Panc1 (cell line): ENCODE results near the gene RBPMS2. TPM values are rescaled to one million over a fixed set of nuclear protein-coding genes. Genes with fewer than 3 reads are reported as not detected.

ENCODE experiments used
- ATAC-seq: fragments of 200-7000 bp; cut with Tn5 transposase; 2 replicates; pipeline ENCODE4 v1.9.1; 2020; ENCODE audit warnings: mild to moderate bottlenecking, moderate library complexity
- BruUV-seq: library from RNA; stranded (reverse); fragments of 400-500 nt; replicated peaks from 2 replicates; lab custom pipeline; 2021; lab: Mats Ljungman, UMichigan
- CTCF ChIA-PET: fragments of 300-600 bp; sonication (Branson Sonifier 250); formaldehyde crosslinking; loops from one replicate; lab custom pipeline; 2022; ENCODE audit warnings: antibody characterized with exemption; lab: Charles Lee
- POLR2A ChIA-PET: fragments of 300-600 bp; sonication (Branson Sonifier 250); formaldehyde crosslinking; loops from one replicate; lab custom pipeline; 2022; ENCODE audit warnings: antibody characterized with exemption; lab: Charles Lee
- DNase-seq: peaks from one replicate; pipeline ENCODE4 v3.0.0-alpha.2; 2010; ENCODE audit warnings: low read depth, low spot score
- H3K27ac ChIP-seq: 2 replicates; pipeline ENCODE4 v1.5.1; 2011; ENCODE audit warnings: mild to moderate bottlenecking, low read length, inconsistent platforms
- H3K27me3 ChIP-seq: fragments of 200-500 bp; sonication (Bioruptor generic); 2 replicates; pipeline ENCODE4 v1.6.0; 2014; ENCODE audit warnings: low read length, inconsistent platforms; ENCODE audit not compliant: control insufficient read depth, insufficient read depth
- H3K36me3 ChIP-seq: fragments of 200-500 bp; sonication (Bioruptor generic); 2 replicates; pipeline ENCODE4 v1.5.1; 2014; ENCODE audit warnings: inconsistent platforms, mild to moderate bottlenecking, low read length, moderate library complexity; ENCODE audit not compliant: control insufficient read depth, insufficient read depth
- H3K4me1 ChIP-seq: 2 replicates; pipeline ENCODE4 v1.5.1; 2011; ENCODE audit warnings: inconsistent platforms, mild to moderate bottlenecking, low read length, moderate library complexity; ENCODE audit not compliant: control insufficient read depth, insufficient read depth
- H3K4me3 ChIP-seq, 2 experiments: 2 replicates each; pipeline ENCODE4 v1.5.1; 2011 to 2012; ENCODE audit warnings: low read depth in 2 of 2, low read length in 2 of 2, mild to moderate bottlenecking in 2 of 2, inconsistent platforms in 1 of 2, moderate library complexity in 1 of 2
- H3K9me3 ChIP-seq: fragments of 200-500 bp; sonication (Bioruptor generic); 2 replicates; pipeline ENCODE4 v1.5.1; 2014; ENCODE audit warnings: low read depth, mild to moderate bottlenecking, inconsistent platforms, low read length, moderate library complexity; ENCODE audit not compliant: control insufficient read depth, insufficient read depth
- POLR2AphosphoS5 ChIP-seq: IDR thresholded peaks from 2 replicates; pipeline ENCODE4 v1.6.1; 2012; ENCODE audit warnings: mild to moderate bottlenecking, low read depth, low read length, moderate library complexity
- SIN3A ChIP-seq: IDR thresholded peaks from 2 replicates; pipeline ENCODE4 v1.6.1; 2012; ENCODE audit warnings: low read depth, mild to moderate bottlenecking, low read length, moderate library complexity, borderline replicate concordance; ENCODE audit not compliant: insufficient read depth
- TCF7L2 ChIP-seq: IDR thresholded peaks from 2 replicates; pipeline ENCODE4 v1.6.1; 2011; ENCODE audit warnings: mild to moderate bottlenecking, low read depth, low read length, inconsistent platforms
- in situ Hi-C: cut with HindIII; loops from 2 replicates; pipeline ENCODE4 v1.10.0; 2016; ENCODE audit warnings: low sequenced_read_pairs, low pct_unique_long_range_greater_than_20kb
- intact Hi-C: fragments of 100-400 bp; cut with micrococcal nuclease; formaldehyde crosslinking; loops from one replicate; pipeline ENCODE4 v1.10.0; 2022; ENCODE audit not compliant: unreplicated experiment
- total RNA-seq: library from RNA; stranded (reverse); gene quantifications from one replicate; pipeline ENCODE4 v1.2.1, GENCODE V29; 2021; ENCODE audit not compliant: unreplicated experiment
- TF ChIP-seq, protein P1 (sequence below), 2 experiments: IDR thresholded peaks; 2 replicates each; pipeline ENCODE4 v1.6.1; 2011 to 2012; ENCODE audit warnings: low read depth in 2 of 2, control low read depth in 1 of 2, low read length in 1 of 2, mild to moderate bottlenecking in 1 of 2, moderate library complexity in 1 of 2; ENCODE audit not compliant: insufficient read depth in 1 of 2
- TF ChIP-seq, protein P2 (sequence below): fragments of 450-650 bp; IDR thresholded peaks from 2 replicates; pipeline ENCODE4 v1.5.1; 2017; ENCODE audit warnings: mild to moderate bottlenecking

Gene RBPMS2
- total RNA-seq, 1 experiment from 2014 or later, result 33.7 TPM

DNA sequence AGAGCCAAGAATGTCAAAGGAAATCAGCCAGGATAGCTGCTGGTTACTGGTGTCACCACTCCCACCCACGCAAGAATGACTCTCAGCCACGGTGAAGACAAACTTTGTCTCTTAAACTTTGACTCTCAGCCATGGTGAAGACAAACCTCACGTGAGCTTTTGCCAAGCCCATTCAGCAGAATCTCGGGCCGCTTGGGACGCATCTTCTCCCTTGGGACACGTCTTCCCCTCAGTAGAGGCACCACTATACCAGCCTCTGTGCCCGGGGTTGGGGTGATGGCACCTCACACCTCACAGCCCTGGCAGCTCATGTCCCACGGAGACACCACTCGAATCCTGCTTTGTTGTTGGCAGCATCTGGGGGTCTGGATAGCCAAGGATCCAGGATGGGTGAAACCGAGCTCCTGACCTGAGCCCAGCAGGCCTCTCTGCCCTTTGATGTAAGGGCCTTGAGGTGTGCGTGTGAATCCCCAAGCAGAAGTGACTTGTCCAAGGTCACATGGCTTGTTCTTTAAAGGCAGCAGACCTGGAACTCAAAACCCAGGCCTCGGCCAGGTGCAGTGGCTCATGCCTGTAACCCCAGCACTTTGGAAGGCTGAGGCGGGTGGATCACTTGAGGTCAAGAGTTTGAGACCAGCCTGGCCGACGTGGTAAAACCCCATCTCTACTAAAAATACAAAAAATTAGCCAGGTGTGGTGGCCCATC, 21.8 kb downstream of the RBPMS2 start:
- Histone ChIP-seq H3K9me3 (no peaks in the 10 kb centered on the region), H3K27me3 (no peaks in the 10 kb centered on the region), H3K36me3 (no peaks in the 10 kb centered on the region), H3K4me1 (no peaks in the 10 kb centered on the region), H3K27ac (no peak overlapping the region), H3K4me3 (no peak overlapping the region)
- TF ChIP-seq, protein P1, sequence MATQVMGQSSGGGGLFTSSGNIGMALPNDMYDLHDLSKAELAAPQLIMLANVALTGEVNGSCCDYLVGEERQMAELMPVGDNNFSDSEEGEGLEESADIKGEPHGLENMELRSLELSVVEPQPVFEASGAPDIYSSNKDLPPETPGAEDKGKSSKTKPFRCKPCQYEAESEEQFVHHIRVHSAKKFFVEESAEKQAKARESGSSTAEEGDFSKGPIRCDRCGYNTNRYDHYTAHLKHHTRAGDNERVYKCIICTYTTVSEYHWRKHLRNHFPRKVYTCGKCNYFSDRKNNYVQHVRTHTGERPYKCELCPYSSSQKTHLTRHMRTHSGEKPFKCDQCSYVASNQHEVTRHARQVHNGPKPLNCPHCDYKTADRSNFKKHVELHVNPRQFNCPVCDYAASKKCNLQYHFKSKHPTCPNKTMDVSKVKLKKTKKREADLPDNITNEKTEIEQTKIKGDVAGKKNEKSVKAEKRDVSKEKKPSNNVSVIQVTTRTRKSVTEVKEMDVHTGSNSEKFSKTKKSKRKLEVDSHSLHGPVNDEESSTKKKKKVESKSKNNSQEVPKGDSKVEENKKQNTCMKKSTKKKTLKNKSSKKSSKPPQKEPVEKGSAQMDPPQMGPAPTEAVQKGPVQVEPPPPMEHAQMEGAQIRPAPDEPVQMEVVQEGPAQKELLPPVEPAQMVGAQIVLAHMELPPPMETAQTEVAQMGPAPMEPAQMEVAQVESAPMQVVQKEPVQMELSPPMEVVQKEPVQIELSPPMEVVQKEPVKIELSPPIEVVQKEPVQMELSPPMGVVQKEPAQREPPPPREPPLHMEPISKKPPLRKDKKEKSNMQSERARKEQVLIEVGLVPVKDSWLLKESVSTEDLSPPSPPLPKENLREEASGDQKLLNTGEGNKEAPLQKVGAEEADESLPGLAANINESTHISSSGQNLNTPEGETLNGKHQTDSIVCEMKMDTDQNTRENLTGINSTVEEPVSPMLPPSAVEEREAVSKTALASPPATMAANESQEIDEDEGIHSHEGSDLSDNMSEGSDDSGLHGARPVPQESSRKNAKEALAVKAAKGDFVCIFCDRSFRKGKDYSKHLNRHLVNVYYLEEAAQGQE (IDR thresholded peaks at IDR 0.05; ENCODE audit: insufficient read depth in 1 of 2, low read depth in 2 of 2, low read length in 1 of 2), result no peak
- TF ChIP-seq SIN3A, result no peak
- TF ChIP-seq, protein P2, sequence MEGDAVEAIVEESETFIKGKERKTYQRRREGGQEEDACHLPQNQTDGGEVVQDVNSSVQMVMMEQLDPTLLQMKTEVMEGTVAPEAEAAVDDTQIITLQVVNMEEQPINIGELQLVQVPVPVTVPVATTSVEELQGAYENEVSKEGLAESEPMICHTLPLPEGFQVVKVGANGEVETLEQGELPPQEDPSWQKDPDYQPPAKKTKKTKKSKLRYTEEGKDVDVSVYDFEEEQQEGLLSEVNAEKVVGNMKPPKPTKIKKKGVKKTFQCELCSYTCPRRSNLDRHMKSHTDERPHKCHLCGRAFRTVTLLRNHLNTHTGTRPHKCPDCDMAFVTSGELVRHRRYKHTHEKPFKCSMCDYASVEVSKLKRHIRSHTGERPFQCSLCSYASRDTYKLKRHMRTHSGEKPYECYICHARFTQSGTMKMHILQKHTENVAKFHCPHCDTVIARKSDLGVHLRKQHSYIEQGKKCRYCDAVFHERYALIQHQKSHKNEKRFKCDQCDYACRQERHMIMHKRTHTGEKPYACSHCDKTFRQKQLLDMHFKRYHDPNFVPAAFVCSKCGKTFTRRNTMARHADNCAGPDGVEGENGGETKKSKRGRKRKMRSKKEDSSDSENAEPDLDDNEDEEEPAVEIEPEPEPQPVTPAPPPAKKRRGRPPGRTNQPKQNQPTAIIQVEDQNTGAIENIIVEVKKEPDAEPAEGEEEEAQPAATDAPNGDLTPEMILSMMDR, result no peak
- TF ChIP-seq TCF7L2, result no peak
- TF ChIP-seq POLR2AphosphoS5, result no peak
- no TSS peak for BruUV-seq
- ChIA-PET CTCF (no interaction called here), POLR2A (interaction anchor here (0.5 kb wide), 1 partner anchor 258 kb away, joined by 4 read pairs; no protein-coding TSS in a partner anchor)
- in situ Hi-C loops, result no loop called here
- intact Hi-C loops, result no loop called here
- no peak for DNase-seq
- no peak for ATAC-seq

DNA sequence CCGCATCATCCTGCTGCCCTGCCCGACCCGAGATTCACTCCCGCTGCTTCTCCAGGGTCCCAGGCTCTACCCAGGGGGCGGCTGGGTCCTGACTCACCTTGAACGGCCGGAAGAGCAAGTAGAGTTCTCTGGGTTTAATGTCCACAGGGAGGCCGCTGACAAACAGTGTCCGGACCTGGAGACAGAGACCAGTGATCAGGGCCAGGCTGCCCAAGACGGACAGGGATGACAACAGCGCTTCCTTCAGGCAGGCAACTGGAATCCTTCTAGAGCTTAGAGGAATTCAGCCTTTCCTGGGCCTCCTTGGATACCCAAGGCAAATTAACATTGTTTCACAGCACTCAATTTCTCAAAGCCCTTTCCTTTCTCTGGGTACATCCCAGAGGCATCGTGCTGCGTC, 23.9 kb downstream of the RBPMS2 start:
- ChIA-PET POLR2A (no interaction called here), CTCF (no interaction called here)
- intact Hi-C loops (no loop called here), in situ Hi-C loops (no loop called here)
- Histone ChIP-seq H3K4me1 (no peaks in the 10 kb centered on the region), H3K4me3 (no peak overlapping the region), H3K36me3 (no peaks in the 10 kb centered on the region), H3K27ac (no peak overlapping the region), H3K9me3 (no peaks in the 10 kb centered on the region), H3K27me3 (no peaks in the 10 kb centered on the region)
- ATAC-seq (no peak), DNase-seq (no peak)
- no TSS peak for BruUV-seq
- TF ChIP-seq, protein P2, result no peak
- TF ChIP-seq TCF7L2, result no peak
- no peak for TF ChIP-seq POLR2AphosphoS5
- TF ChIP-seq SIN3A, result no peak
- TF ChIP-seq, protein P1 (IDR thresholded peaks at IDR 0.05; ENCODE audit: insufficient read depth in 1 of 2, low read depth in 2 of 2, low read length in 1 of 2), result no peak
